Omental fat pad (tissue), 4 donors: Measurements from ENCODE around the gene ZNF444. TPM values are rescaled to one million over a fixed set of nuclear protein-coding genes. Genes with fewer than 3 reads are reported as not detected.

Experiments
- ATAC-seq: fragments of 150-250 bp; one replicate; pipeline ENCODE4 v1.9.1; 2016; ENCODE audit warnings: mild to moderate bottlenecking, moderate library complexity; ENCODE audit not compliant: low FRiP score
- DNase-seq: peaks from one replicate; pipeline ENCODE4 v3.0.0-alpha.2; 2019; ENCODE audit warnings: low spot score
- total RNA-seq, 4 donors: library from RNA; depleted of rRNA; stranded (reverse); fragments of >200 nt; gene quantifications; one replicate each; pipeline ENCODE4 v1.1.0, GENCODE V29; 2016
- TF ChIP-seq, protein P1 (sequence below), 3 donors: fragments of 450-650 bp; IDR thresholded peaks; one replicate each; pipeline ENCODE4 v1.5.1; 2016 to 2017; ENCODE audit warnings: antibody characterized with exemption in 3 of 3, mild to moderate bottlenecking in 3 of 3, moderate library complexity in 2 of 3

Gene ZNF444
- total RNA-seq, 4 donors from 2014 or later: 10.4 to 14.2 (median 13.1) TPM

GRCh38 chr19:56108447-56109195 lies 32.5 kb upstream of the ZNF444 start:
- TF ChIP-seq, protein P1, sequence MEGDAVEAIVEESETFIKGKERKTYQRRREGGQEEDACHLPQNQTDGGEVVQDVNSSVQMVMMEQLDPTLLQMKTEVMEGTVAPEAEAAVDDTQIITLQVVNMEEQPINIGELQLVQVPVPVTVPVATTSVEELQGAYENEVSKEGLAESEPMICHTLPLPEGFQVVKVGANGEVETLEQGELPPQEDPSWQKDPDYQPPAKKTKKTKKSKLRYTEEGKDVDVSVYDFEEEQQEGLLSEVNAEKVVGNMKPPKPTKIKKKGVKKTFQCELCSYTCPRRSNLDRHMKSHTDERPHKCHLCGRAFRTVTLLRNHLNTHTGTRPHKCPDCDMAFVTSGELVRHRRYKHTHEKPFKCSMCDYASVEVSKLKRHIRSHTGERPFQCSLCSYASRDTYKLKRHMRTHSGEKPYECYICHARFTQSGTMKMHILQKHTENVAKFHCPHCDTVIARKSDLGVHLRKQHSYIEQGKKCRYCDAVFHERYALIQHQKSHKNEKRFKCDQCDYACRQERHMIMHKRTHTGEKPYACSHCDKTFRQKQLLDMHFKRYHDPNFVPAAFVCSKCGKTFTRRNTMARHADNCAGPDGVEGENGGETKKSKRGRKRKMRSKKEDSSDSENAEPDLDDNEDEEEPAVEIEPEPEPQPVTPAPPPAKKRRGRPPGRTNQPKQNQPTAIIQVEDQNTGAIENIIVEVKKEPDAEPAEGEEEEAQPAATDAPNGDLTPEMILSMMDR (IDR thresholded peaks at IDR 0.05): no peak
- DNase-seq (no peak), ATAC-seq (no peak)

DNA sequence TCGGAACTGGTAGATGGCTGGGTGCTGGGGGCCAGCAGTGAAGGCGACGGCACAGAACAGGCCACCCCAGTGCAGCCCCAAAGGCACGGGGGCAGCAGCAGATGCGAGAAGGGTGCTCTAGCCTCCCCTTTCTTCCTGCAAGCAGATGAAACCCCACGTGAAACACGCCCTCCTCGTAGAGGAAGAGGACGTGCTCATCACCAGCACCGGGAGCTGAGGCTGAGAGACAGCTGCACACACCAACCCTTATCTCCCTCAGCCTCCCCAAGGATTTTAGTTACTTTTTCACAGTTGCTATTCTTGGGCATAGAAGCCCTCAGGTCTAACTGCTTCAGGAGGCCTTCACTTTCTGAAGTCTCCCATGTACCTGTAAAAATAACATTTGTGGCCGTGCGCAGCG lies 31.9 kb upstream of the ZNF444 start:
- DNase-seq (no peak), ATAC-seq (no peak)
- TF ChIP-seq, protein P1 (IDR thresholded peaks at IDR 0.05): no peak

GRCh38 chr19:56110515-56111448 lies 30.3 kb upstream of the ZNF444 start:
- TF ChIP-seq, protein P1 (IDR thresholded peaks at IDR 0.05): no peak
- DNase-seq (no peak), ATAC-seq (peak; percentile 56)

DNA sequence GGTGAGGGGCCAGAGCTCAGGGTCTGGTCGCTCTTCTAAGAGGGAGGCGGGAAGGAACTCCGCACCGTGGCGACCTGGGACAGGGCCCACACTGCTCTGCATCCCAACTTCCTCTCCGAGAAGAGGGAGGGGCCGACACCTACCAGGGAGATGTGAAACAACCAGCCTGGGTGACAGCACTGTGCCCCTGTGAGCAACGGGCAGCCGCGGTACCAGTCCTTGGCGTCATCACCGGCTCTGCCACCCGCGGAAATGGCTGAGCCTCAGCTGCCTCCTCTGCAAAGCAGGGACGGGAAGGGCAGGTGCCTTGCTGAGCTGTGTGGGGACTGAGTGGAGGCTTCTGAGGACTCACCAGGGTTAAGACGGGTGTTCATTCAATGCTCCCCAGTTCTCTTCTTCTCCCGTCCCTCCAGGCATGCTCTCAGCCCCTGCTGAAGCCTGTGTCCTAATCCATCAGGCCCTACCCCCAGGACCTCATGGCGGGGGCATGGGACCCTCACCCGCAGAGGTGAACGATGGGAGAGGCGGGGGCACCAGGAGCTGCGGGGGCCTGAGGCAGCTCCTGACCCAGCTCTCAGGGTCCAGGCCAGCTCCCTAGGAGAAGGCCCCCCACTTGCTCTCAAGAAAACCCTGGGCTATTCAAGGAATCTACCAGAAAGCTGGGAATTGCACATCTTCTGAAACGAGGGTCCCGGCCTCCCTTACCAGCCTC lies 29.3 kb upstream of the ZNF444 start:
- TF ChIP-seq, protein P1 (IDR thresholded peaks at IDR 0.05): no peak
- DNase-seq: no peak
- ATAC-seq: no peak

GRCh38 chr19:56112313-56112709 lies 28.8 kb upstream of the ZNF444 start:
- ATAC-seq (no peak), DNase-seq (no peak)
- TF ChIP-seq, protein P1 (IDR thresholded peaks at IDR 0.05): no peak

DNA sequence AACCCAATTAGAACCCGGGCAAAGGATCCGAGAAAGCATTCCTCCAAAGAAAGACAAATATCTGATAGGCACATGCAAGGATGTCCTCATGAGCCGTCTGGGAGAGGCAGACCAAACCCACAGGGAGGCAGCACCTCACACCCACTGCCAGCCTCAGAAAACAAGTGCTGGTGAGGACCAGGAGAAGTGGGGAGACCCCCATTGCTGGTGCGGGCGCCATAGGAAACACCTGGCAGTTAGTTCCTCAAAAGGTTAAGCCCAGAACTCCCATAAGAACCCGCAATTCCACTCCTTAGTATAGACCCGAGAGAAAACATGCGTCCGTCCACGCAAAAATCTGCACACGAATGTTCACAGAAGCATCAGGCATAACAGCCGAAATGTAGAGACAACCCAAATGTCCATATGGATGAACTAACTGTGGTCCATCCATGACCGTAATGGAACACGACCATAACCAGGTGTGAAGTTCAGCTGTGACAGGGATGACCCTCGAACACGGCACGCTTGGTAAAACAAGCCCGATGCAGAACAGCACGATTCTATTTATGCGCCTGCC lies 27.9 kb upstream of the ZNF444 start:
- TF ChIP-seq, protein P1 (IDR thresholded peaks at IDR 0.05): no peak
- DNase-seq (no peak), ATAC-seq (no peak)
